ENCODE results near the gene IQSEC2. TPM values are rescaled to one million over a fixed set of nuclear protein-coding genes. Genes with fewer than 3 reads are reported as not detected.

IQSEC2 gene
- total and polyA plus RNA-seq, 2 of the 4 experiments (the other 2 are of a cell fraction), result 2.5 to 11.4 TPM

DNA sequence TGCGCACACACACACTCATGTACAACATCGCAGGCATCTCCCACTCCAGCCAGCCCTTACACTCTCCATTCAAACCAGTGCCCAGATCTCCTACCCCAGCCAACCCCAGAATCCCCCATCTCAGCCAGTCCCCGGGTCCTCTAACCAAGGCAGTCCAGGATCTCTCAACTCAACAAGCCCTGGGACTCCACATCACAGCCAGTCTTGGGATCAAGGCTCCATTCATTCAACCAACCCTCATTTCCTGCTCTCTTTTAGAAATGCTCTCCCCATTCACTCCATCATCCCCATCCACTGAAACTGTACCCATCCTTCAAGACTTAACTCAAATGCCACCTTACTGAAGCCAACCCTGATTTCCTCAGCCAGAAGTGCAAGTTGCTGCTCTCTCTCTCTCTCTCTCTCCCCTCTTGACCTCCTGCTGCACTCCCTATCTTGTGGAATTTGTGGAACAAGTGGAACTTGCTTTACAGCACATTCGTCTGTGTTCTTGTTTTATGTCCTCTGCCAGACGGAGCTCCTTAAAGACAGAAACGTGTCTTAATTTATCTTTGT lies 40.6 kb upstream of the IQSEC2 start:
- no peak overlapping the region for H2BK5ac ChIP-seq (ENCODE audit: low read depth, low read length, poor library complexity, severe bottlenecking)
- H3K4ac ChIP-seq (ENCODE audit: low read depth, low read length), result no peak overlapping the region
- no peak overlapping the region for H3K56ac ChIP-seq (ENCODE audit: extremely low read depth, insufficient read depth, low read length)
- intact Hi-C loops (cut with micrococcal nuclease), result loop anchor here (5.0 to 10.0 kb wide), 2 partner anchors 77 to 1405 kb away; no protein-coding TSS in a partner anchor
- no peak overlapping the region for H3K18ac ChIP-seq (ENCODE audit: low read depth, low read length)
- H2AK5ac ChIP-seq (ENCODE audit: low read depth, low read length), result no peak overlapping the region
- H4K5ac ChIP-seq (ENCODE audit: low read depth, low read length), result no peak overlapping the region
- no peak overlapping the region for H3K4me3 ChIP-seq (ENCODE audit: insufficient read depth, low read depth, low read length)
- no peak overlapping the region for H2BK20ac ChIP-seq (ENCODE audit: low read depth, low read length)
- no peak overlapping the region for H3K27ac ChIP-seq (ENCODE audit: insufficient read depth, low read length)
- 30% methylated on average over 1 of the region's 6 CpGs; no CpG with 5 or more reads in 1 of the 2 experiments for WGBS, 2 experiments (ENCODE audit: extremely low coverage in 2 of 2, insufficient read length in 1 of 2)
- H3K9me3 ChIP-seq (ENCODE audit: control insufficient read depth, insufficient read depth, low read length), result no peaks in the 10 kb centered on the region
- no peak overlapping the region for H3K9ac ChIP-seq (ENCODE audit: low read depth, low read length)
- no peaks in the 10 kb centered on the region for H4K20me1 ChIP-seq (ENCODE audit: insufficient read depth, low read length)
- H2AFZ ChIP-seq (replicated peaks; ENCODE audit: low read length, poor library complexity), result peak overlapping the region; percentile 34
- no TSS peak for BruUV-seq (replicated peaks)
- H2AK9ac ChIP-seq (replicated peaks; ENCODE audit: low read depth, low read length, poor library complexity), result peak overlapping the region; percentile 76
- ATAC-seq (ENCODE audit: low read depth) (no peak), DNase-seq (no peak)
- H4K8ac ChIP-seq (ENCODE audit: low read depth in 2 of 2, low read length in 2 of 2), result no peak overlapping the region
- TF ChIP-seq MXI1 (IDR thresholded peaks at IDR 0.05; ENCODE audit: borderline replicate concordance, low read depth, low read length) (no peak), CHD1 (IDR thresholded peaks at IDR 0.05; ENCODE audit: low read depth, low read length) (no peak)
- no peak overlapping the region for H2BK15ac ChIP-seq (ENCODE audit: low read depth, low read length)
- ChIA-PET CTCF (no interaction called here), POLR2A (ENCODE audit: unreplicated experiment) (no interaction called here)
- no peak overlapping the region for H3K23ac ChIP-seq (ENCODE audit: low read depth, low read length)
- H4K91ac ChIP-seq (ENCODE audit: insufficient read depth, low read depth, low read length), result no peak overlapping the region
- no peak overlapping the region for H2BK120ac ChIP-seq (ENCODE audit: low read depth, low read length)
- no peaks in the 10 kb centered on the region for H3K79me1 ChIP-seq (ENCODE audit: low read depth in 1 of 2, low read length in 2 of 2)
- H3K14ac ChIP-seq (replicated peaks; ENCODE audit: low read depth, low read length), result no peak overlapping the region
- H3K4me1 ChIP-seq (ENCODE audit: control insufficient read depth, insufficient read depth, low read length), result no peaks in the 10 kb centered on the region
- dilution Hi-C loops (cut with HindIII; ENCODE audit: low sequenced_read_pairs, unreplicated experiment), result no loop called here
- in situ Hi-C loops (cut with MboI; ENCODE audit: low sequenced_read_pairs), result no loop called here
- peaks cover 70% of the 10 kb centered on the region for H3K27me3 ChIP-seq (ENCODE audit: control insufficient read depth, insufficient read depth, low read length)
- no peaks in the 10 kb centered on the region for H3K36me3 ChIP-seq (ENCODE audit: control insufficient read depth, insufficient read depth, low read length)
- H3K4me2 ChIP-seq (ENCODE audit: low read depth, low read length), result no peak overlapping the region
- H3K9me1 ChIP-seq (ENCODE audit: insufficient read depth, low read length), result 0 out of 2 replicates have a peak, but pooled peaks cover 3% of the 10 kb centered on the region
